GM10248 (cell line): Measurements from ENCODE around the gene ADAM10.

Source experiments
- CTCF ChIA-PET: fragments of 300-600 bp; sonication (Branson Sonifier 250); formaldehyde crosslinking; extraction: SDS; loops from one replicate; lab custom pipeline; 2021; ENCODE audit warnings: antibody characterized with exemption; lab: Yijun Ruan, JAX
- POLR2A ChIA-PET: fragments of 350-650 bp; sonication (Branson Sonifier 250); formaldehyde crosslinking; extraction: SDS; loops from one replicate; lab custom pipeline; 2020; ENCODE audit warnings: antibody characterized with exemption; lab: Yijun Ruan, JAX
- DNase-seq: peaks from one replicate; pipeline ENCODE4 v3.0.0; 2012; ENCODE audit errors: extremely low spot score
- TF ChIP-seq, protein P1 (sequence below): IDR thresholded peaks from 2 replicates; pipeline ENCODE4 v1.5.1; 2012; ENCODE audit warnings: mild to moderate bottlenecking, low read depth; ENCODE audit errors: extremely low read depth, missing control alignments, control extremely low read depth

ADAM10 gene

DNA sequence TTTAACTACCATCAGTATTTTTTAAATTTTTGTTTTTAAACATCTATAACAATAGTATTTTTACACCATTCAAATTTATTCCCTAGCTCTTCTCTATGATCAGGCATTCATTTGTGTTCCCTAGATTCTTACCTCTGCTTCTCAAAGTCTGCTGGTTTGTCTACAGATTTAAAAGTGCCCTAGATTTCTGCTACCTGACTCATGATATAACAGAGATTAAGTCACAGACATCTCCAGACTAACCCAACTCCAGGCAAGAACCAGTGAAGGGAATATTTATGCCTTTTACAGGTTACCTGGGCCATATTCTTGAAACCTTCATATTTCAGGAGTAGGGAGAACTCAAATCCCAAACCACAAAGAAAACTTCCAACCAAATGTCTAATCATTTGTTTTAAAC lies 38.8 kb downstream of the ADAM10 start:
- ChIA-PET CTCF (interaction anchor here (1.1 to 2.6 kb wide), 3 partner anchors 10 to 36 kb away, joined by 3 to 7 read pairs (median 3); no protein-coding TSS in a partner anchor), POLR2A (no interaction called here)
- TF ChIP-seq, protein P1, sequence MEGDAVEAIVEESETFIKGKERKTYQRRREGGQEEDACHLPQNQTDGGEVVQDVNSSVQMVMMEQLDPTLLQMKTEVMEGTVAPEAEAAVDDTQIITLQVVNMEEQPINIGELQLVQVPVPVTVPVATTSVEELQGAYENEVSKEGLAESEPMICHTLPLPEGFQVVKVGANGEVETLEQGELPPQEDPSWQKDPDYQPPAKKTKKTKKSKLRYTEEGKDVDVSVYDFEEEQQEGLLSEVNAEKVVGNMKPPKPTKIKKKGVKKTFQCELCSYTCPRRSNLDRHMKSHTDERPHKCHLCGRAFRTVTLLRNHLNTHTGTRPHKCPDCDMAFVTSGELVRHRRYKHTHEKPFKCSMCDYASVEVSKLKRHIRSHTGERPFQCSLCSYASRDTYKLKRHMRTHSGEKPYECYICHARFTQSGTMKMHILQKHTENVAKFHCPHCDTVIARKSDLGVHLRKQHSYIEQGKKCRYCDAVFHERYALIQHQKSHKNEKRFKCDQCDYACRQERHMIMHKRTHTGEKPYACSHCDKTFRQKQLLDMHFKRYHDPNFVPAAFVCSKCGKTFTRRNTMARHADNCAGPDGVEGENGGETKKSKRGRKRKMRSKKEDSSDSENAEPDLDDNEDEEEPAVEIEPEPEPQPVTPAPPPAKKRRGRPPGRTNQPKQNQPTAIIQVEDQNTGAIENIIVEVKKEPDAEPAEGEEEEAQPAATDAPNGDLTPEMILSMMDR, result no peak
- no peak for DNase-seq

- CTCF ChIA-PET, result no interaction called here
- TF ChIP-seq, protein P1, result no peak
- POLR2A ChIA-PET, result no interaction called here
- no peak for DNase-seq
Observed at GRCh38 chr15:58707397-58707796, 42.1 kb downstream of the ADAM10 start.

GRCh38 chr15:58705105-58705504 lies 44.4 kb downstream of the ADAM10 start:
- TF ChIP-seq, protein P1, result no peak
- DNase-seq, result no peak
- ChIA-PET CTCF (no interaction called here), POLR2A (no interaction called here)

DNA sequence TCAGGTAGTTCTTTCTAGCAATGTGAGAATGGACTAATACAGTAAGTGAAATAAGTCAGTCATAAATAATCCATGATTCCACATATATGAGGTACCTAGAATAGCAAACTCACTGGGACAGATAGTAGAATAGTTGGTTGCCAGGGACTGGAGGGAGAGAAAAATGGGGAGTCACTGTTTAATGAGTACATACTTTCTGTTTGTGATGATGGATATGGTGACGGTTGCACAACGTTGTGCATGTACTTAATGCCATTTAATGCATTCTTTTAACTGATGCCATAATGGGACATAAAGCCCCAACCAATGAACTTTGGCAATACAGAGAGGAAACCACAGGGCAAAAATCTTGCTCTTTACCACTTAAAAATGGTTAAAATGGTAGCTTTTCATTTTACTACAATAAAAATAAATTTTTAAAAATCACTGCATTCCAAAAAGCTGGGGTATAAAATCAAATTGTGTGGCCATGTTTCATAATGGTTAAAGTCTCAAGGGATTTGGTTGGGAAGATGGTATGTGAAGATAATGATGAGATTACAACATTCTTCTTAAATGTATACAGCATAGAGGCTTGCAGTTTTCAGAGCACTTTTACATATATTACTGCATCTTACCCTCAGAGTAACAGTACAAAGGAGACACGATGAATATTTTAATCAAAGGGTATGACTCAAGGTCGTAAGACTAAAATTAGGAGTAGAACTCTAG lies 45.2 kb downstream of the ADAM10 start:
- DNase-seq, result no peak
- POLR2A ChIA-PET, result no interaction called here
- TF ChIP-seq, protein P1, result no peak
- CTCF ChIA-PET, result no interaction called here

- CTCF ChIA-PET, result no interaction called here
- TF ChIP-seq, protein P1, result no peak
- no peak for DNase-seq
- POLR2A ChIA-PET, result no interaction called here
Observed at GRCh38 chr15:58703610-58704009, 45.9 kb downstream of the ADAM10 start.

DNA sequence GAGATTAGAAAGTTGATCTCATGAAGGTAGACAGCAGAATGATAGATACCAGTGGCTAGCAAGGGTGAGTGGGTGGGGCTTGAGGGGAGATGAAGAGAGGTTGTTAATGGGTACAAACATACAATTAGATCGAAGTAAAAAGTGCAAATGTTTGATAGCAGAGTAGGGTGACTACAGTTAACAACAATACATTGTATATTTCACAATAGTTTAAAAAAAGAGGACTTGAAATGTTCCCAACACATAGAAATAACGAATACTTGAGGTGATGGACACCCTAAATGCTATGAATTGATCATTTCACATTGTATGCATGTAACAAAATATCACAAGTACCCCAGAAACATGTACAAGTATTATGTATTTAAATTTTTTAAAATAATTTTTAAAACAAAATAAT lies 47.3 kb downstream of the ADAM10 start:
- DNase-seq, result no peak
- TF ChIP-seq, protein P1, result no peak
- ChIA-PET POLR2A (no interaction called here), CTCF (no interaction called here)
